H1 (cell line): ENCODE data around the gene DNTT.

Experiments
- ASH2L ChIP-seq: fragments of 200-600, 300-600 bp; sonication (generic); IDR thresholded peaks from one replicate; pipeline ENCODE4 v1.7.1; 2017; ENCODE audit warnings: low read length
- CEBPB ChIP-seq: IDR thresholded peaks from 2 replicates; pipeline ENCODE4 v1.6.1; 2012; ENCODE audit warnings: low read depth, low read length
- CHD1 ChIP-seq: IDR thresholded peaks from 2 replicates; pipeline ENCODE4 v1.6.1; 2012; ENCODE audit warnings: low read depth, low read length, improper control_type of control experiment
- CHD2 ChIP-seq: IDR thresholded peaks from 2 replicates; pipeline ENCODE4 v1.6.1; 2012; ENCODE audit warnings: low read length, improper control_type of control experiment
- CTCF ChIP-seq, 3 experiments: IDR thresholded peaks; 1 replicate in 2 of 3; 2 replicates in 1 of 3; pipeline versions ENCODE4 v1.5.1 to v1.6.1; 2011; ENCODE audit warnings: low read length in 3 of 3, mild to moderate bottlenecking in 3 of 3, inconsistent platforms in 2 of 3, low read depth in 1 of 3, moderate library complexity in 1 of 3; ENCODE audit not compliant: insufficient read depth in 1 of 3; ENCODE audit errors: control extremely low read depth in 1 of 3
- EGR1 ChIP-seq: IDR thresholded peaks from 2 replicates; pipeline ENCODE4 v1.6.1; 2011; ENCODE audit warnings: low read depth, low read length, borderline replicate concordance
- EP300 ChIP-seq, 2 experiments: IDR thresholded peaks; 1 replicate in 1 of 2; 2 replicates in 1 of 2; pipeline ENCODE4 v1.6.1; 2011 to 2012; ENCODE audit warnings: low read depth in 2 of 2, low read length in 2 of 2, mild to moderate bottlenecking in 2 of 2, borderline replicate concordance in 1 of 2, inconsistent platforms in 1 of 2, moderate library complexity in 1 of 2
- POLR2A ChIP-seq, 2 experiments: IDR thresholded peaks; 1 replicate in 1 of 2; 2 replicates in 1 of 2; pipeline ENCODE4 v1.6.1; 2011; ENCODE audit warnings: low read depth in 2 of 2, low read length in 2 of 2, mild to moderate bottlenecking in 2 of 2; ENCODE audit errors: control extremely low read depth in 1 of 2

- TF ChIP-seq CEBPB: no peak
- TF ChIP-seq CTCF (IDR thresholded peaks at IDR 0.05; ENCODE audit: control extremely low read depth in 1 of 3, insufficient read depth in 1 of 3, low read depth in 1 of 3, low read length in 3 of 3): no peak
- TF ChIP-seq POLR2A (IDR thresholded peaks at IDR 0.05; ENCODE audit: control extremely low read depth in 1 of 2, low read depth in 2 of 2, low read length in 2 of 2): no peak
- no peak for TF ChIP-seq CHD2
- no peak for TF ChIP-seq EP300 (IDR thresholded peaks at IDR 0.05; ENCODE audit: borderline replicate concordance in 1 of 2, low read depth in 2 of 2, low read length in 2 of 2)
- TF ChIP-seq CHD1: no peak
- TF ChIP-seq EGR1: no peak
- TF ChIP-seq ASH2L: no peak
Measured at GRCh38 chr10:96387161-96387560, 82.9 kb downstream of the DNTT start.
